ENCODE data around the gene MBTD1. TPM values are rescaled to one million over a fixed set of nuclear protein-coding genes. Genes with fewer than 3 reads are reported as not detected.

The MBTD1 gene
- total and polyA plus RNA-seq, 9 of the 15 experiments (the other 6 are each of a cell fraction or from before 2014, with no cell fraction given) = 2.1 to 26.3 (median 13.3) TPM

DNA sequence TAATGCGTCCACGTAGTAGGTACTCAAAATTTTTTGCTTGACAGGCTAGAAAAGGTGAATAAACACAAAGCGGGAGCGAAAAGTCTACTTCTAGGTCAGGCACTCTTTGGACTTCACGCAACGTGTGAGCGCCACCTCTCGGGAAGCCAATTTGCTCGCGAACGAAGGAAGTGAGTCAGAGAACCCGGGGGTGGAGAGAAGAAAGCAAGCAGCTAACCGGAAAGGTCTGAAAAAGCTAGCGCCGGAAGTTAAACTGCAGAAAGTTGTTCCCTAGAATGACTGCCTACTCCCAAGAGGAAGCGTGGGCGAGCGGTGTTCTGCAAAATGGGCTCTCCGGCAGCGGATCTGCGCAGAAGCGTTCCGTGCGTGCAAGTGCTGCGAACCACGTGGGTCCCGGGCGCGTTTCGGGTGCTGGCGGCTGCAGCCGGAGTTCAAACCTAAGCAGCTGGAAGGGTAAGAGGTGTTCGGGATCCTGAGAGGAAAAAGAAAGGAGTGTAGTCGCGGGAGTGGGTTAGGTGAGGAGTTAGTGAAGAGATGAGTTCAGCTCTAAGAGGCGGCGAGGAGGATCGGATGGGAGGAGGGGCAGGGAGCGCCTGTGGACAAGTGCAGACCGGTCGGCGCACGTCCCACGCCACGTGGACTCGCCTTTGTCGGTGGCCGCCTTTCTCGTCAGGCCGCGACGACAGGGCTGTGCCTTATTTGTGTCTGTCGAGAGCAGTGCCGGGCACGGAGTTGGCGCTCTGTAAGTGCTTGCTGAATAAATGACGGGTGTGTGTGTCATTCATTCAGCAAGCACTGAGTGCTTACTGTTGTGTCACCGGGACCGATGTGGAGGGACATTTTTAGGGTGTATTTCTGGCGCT is 106.4 kb downstream of the MBTD1 start, which contains the start of gene NME1 (continued):
- TF ChIP-seq GABPB2 (CRISPR knock-in tag; conservative IDR thresholded peaks at IDR 0.05) = no peak
- TF ChIP-seq ZC3H4 (CRISPR knock-in tag; IDR thresholded peaks at IDR 0.05; ENCODE audit: borderline replicate concordance) = no peak
- no peak for TF ChIP-seq RBM14 (IDR thresholded peaks at IDR 0.05; ENCODE audit: borderline replicate concordance, insufficient read depth, low read depth, low read length)
- no peak for TF ChIP-seq ZKSCAN3 (CRISPR knock-in tag; IDR thresholded peaks at IDR 0.05)
- TF ChIP-seq TAF9B (IDR thresholded peaks at IDR 0.05; ENCODE audit: partially characterized antibody) = peak; percentile 98
- no peak for TF ChIP-seq SMARCA4 (IDR thresholded peaks at IDR 0.05)
- TF ChIP-seq MYBL2 (IDR thresholded peaks at IDR 0.05; ENCODE audit: low read depth) = peak; percentile 45
- TF ChIP-seq MYBL2 (CRISPR knock-in tag; IDR thresholded peaks at IDR 0.05; ENCODE audit: borderline replicate concordance) = no peak
- TF ChIP-seq CGGBP1 (CRISPR knock-in tag; IDR thresholded peaks at IDR 0.05) = peak; percentile 91; the same call in 1 of the 2 replicates
- peak in 1 of 2 experiments; percentile 57; a peak in 1 of 4 replicates for TF ChIP-seq SRF (CRISPR knock-in tag; IDR thresholded peaks at IDR 0.05)
- TF ChIP-seq NR2C2 (CRISPR knock-in tag; IDR thresholded peaks at IDR 0.05) = peak; percentile 93
- peak; percentile 97 for TF ChIP-seq NR2C2 (tag; IDR thresholded peaks at IDR 0.05)
- TF ChIP-seq THRB (CRISPR knock-in tag; conservative IDR thresholded peaks at IDR 0.05) = peak; percentile 76; the same call in 1 of the 2 replicates
- TF ChIP-seq, protein P1, sequence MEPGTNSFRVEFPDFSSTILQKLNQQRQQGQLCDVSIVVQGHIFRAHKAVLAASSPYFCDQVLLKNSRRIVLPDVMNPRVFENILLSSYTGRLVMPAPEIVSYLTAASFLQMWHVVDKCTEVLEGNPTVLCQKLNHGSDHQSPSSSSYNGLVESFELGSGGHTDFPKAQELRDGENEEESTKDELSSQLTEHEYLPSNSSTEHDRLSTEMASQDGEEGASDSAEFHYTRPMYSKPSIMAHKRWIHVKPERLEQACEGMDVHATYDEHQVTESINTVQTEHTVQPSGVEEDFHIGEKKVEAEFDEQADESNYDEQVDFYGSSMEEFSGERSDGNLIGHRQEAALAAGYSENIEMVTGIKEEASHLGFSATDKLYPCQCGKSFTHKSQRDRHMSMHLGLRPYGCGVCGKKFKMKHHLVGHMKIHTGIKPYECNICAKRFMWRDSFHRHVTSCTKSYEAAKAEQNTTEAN (CRISPR knock-in tag; IDR thresholded peaks at IDR 0.05) = peak; percentile 92
- TF ChIP-seq PRMT5 (CRISPR knock-in tag; IDR thresholded peaks at IDR 0.05) = no peak
- peak; percentile 35; the same call in 1 of the 2 replicates for TF ChIP-seq PATZ1 (CRISPR knock-in tag; IDR thresholded peaks at IDR 0.05; ENCODE audit: borderline replicate concordance)
- TF ChIP-seq DNMT1 (IDR thresholded peaks at IDR 0.05) = no peak
- no peak for TF ChIP-seq ZNF277 (CRISPR knock-in tag; IDR thresholded peaks at IDR 0.05; ENCODE audit: borderline replicate concordance)
- peak; percentile 88; the same call in 1 of the 2 replicates for TF ChIP-seq KDM2B (CRISPR knock-in tag; IDR thresholded peaks at IDR 0.05)
- no peak for TF ChIP-seq ZNF354B (CRISPR knock-in tag; IDR thresholded peaks at IDR 0.05)
- TF ChIP-seq ZC3H11A (IDR thresholded peaks at IDR 0.05; ENCODE audit: low read depth, low read length) = peak; percentile 99
- TF ChIP-seq MTA2 (IDR thresholded peaks at IDR 0.05; ENCODE audit: low read depth) = no peak
